ENCODE data around the gene OR52N4. TPM values are rescaled to one million over a fixed set of nuclear protein-coding genes. Genes with fewer than 3 reads are reported as not detected.

The OR52N4 gene
- polyA plus RNA-seq, 1 of the 3 experiments (the other 2 are of a cell fraction): 0.10 TPM

DNA sequence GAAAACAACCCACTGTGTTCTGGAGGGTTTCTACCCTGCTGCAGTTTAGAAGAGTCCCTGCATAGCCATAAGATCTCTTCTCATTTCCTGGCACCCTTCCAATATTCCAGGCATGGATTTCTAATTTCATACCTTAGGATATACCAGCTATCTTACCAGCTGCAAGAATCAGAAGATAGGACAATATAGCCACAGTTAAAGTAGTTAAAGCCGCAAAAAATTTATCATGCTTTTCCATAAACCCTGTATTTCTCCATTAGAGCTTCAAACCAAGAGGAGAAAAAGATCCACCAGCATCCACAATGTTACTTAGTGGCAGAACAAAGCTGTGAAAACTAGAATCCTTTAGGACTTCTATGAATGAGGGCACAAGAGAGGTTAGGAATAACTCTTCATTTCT, 26.4 kb upstream of the OR52N4 start (continued):
- TF ChIP-seq REST (IDR thresholded peaks at IDR 0.05; ENCODE audit: low read depth, low read length): no peak
- TF ChIP-seq, protein P1, sequence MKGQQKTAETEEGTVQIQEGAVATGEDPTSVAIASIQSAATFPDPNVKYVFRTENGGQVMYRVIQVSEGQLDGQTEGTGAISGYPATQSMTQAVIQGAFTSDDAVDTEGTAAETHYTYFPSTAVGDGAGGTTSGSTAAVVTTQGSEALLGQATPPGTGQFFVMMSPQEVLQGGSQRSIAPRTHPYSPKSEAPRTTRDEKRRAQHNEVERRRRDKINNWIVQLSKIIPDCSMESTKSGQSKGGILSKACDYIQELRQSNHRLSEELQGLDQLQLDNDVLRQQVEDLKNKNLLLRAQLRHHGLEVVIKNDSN (IDR thresholded peaks at IDR 0.05; ENCODE audit: borderline replicate concordance, low read depth): no peak
- no peak for TF ChIP-seq FOSL2 (IDR thresholded peaks at IDR 0.05; ENCODE audit: borderline replicate concordance, low read depth)
- TF ChIP-seq SIN3A (IDR thresholded peaks at IDR 0.05; ENCODE audit: borderline replicate concordance, low read depth, low read length): no peak

GRCh38 chr11:5736396-5736795, 17.6 kb upstream of the OR52N4 start, which contains the start of gene OR56B1:
TSS of gene OR56B1 (plus strand) at chr11:5736448. CDS start at chr11:5736517, 69 bp downstream.
- H3K4me1 ChIP-seq (ENCODE audit: control insufficient read depth in 1 of 2, insufficient read depth in 2 of 2, low read depth in 1 of 2, low read length in 1 of 2): no peaks in the 10 kb centered on the region
- no peak within 1 kb of the TSS for H3K9ac ChIP-seq
- no peak within 1 kb of the TSS for H3K4me3 ChIP-seq (ENCODE audit: low read depth in 2 of 2, low read length in 1 of 2)
- H3K79me2 ChIP-seq (ENCODE audit: insufficient read depth): no peaks in the 10 kb centered on the region
- 0% methylated on average over 1 of the region's 1 CpG for WGBS (ENCODE audit: low lambda C conversion rate)
- CTCF ChIA-PET: no interaction called here
- no peaks in the 10 kb centered on the region for H3K9me3 ChIP-seq
- H3K27me3 ChIP-seq (ENCODE audit: insufficient read depth): no peaks in the 10 kb centered on the region
- POLR2A ChIA-PET: no interaction called here
- no peak within 1 kb of the TSS for H3K27ac ChIP-seq (ENCODE audit: low read depth in 2 of 2, low read length in 1 of 2)
- DNase-seq: no peak
- H4K20me1 ChIP-seq (ENCODE audit: insufficient read depth): no peaks in the 10 kb centered on the region
- H2AFZ ChIP-seq (ENCODE audit: low read depth): no peak within 1 kb of the TSS
- 0 out of 2 replicates have a peak, but pooled peaks cover 3% of the 10 kb centered on the region for H3K9me2 ChIP-seq
- no peaks in the 10 kb centered on the region for H3K36me3 ChIP-seq (replicated peaks in 1 of 2; ENCODE audit: control insufficient read depth in 1 of 2, insufficient read depth in 2 of 2, low read length in 1 of 2)
- no peak within 1 kb of the TSS for H3K4me2 ChIP-seq
- H3F3A ChIP-seq (replicated peaks; ENCODE audit: insufficient read depth): no peaks in the 10 kb centered on the region
- no peak for TF ChIP-seq MXI1 (IDR thresholded peaks at IDR 0.05; ENCODE audit: low read depth, low read length)
- TF ChIP-seq, protein P2, sequence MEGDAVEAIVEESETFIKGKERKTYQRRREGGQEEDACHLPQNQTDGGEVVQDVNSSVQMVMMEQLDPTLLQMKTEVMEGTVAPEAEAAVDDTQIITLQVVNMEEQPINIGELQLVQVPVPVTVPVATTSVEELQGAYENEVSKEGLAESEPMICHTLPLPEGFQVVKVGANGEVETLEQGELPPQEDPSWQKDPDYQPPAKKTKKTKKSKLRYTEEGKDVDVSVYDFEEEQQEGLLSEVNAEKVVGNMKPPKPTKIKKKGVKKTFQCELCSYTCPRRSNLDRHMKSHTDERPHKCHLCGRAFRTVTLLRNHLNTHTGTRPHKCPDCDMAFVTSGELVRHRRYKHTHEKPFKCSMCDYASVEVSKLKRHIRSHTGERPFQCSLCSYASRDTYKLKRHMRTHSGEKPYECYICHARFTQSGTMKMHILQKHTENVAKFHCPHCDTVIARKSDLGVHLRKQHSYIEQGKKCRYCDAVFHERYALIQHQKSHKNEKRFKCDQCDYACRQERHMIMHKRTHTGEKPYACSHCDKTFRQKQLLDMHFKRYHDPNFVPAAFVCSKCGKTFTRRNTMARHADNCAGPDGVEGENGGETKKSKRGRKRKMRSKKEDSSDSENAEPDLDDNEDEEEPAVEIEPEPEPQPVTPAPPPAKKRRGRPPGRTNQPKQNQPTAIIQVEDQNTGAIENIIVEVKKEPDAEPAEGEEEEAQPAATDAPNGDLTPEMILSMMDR (IDR thresholded peaks at IDR 0.05): no peak
- TF ChIP-seq SIN3A (IDR thresholded peaks at IDR 0.05; ENCODE audit: borderline replicate concordance, low read depth, low read length): no peak
- no peak for TF ChIP-seq PBX3 (IDR thresholded peaks at IDR 0.05)
- TF ChIP-seq RAD21 (IDR thresholded peaks at IDR 0.05; ENCODE audit: low read length): no peak
- no peak for TF ChIP-seq GATA2 (CRISPR knock-in tag; IDR thresholded peaks at IDR 0.05)
- TF ChIP-seq ZBTB33 (IDR thresholded peaks at IDR 0.05; ENCODE audit: borderline replicate concordance, low read depth): no peak
- TF ChIP-seq FOXM1 (IDR thresholded peaks at IDR 0.05; ENCODE audit: low read depth): no peak
- TF ChIP-seq MEF2A (IDR thresholded peaks at IDR 0.05; ENCODE audit: borderline replicate concordance, low read depth): no peak
- TF ChIP-seq POLR2AphosphoS5 (IDR thresholded peaks at IDR 0.05; ENCODE audit: low read depth, low read length): no peak
- no peak for TF ChIP-seq RFX5 (IDR thresholded peaks at IDR 0.05; ENCODE audit: low read length)
- TF ChIP-seq EP300 (IDR thresholded peaks at IDR 0.05; ENCODE audit: borderline replicate concordance in 1 of 2, low read depth in 1 of 2, low read length in 1 of 2): no peak
- TF ChIP-seq FOSL2 (IDR thresholded peaks at IDR 0.05; ENCODE audit: borderline replicate concordance, low read depth): no peak
- TF ChIP-seq NFIC (IDR thresholded peaks at IDR 0.05; ENCODE audit: borderline replicate concordance): no peak
- no peak for TF ChIP-seq SMC3 (IDR thresholded peaks at IDR 0.05; ENCODE audit: low read depth, low read length)
- no peak for TF ChIP-seq REST (IDR thresholded peaks at IDR 0.05; ENCODE audit: low read depth, low read length)
- no peak for TF ChIP-seq RCOR1 (IDR thresholded peaks at IDR 0.05; ENCODE audit: low read length)
